CD14-positive monocyte (primary cell): Measurements from ENCODE around the gene CXCR6. TPM values are rescaled to one million over a fixed set of nuclear protein-coding genes. Genes with fewer than 3 reads are reported as not detected.

Source experiments
- DNase-seq, 3 donors: peaks; one replicate each; pipeline ENCODE4 v3.0.0-alpha.2; 2011 to 2022
- H2AFZ ChIP-seq: 2 replicates; pipeline ENCODE4 v1.6.0; 2012; ENCODE audit warnings: mild to moderate bottlenecking, low read depth, low read length, inconsistent platforms; ENCODE audit not compliant: insufficient read depth, poor library complexity, severe bottlenecking
- H3K27ac ChIP-seq, 2 donors: 1 replicate in 1 of 2; 2 replicates in 1 of 2; pipeline ENCODE4 v1.5.1; 2012 to 2013; ENCODE audit warnings: low read length in 2 of 2, control low read depth in 1 of 2, inconsistent platforms in 1 of 2, low read depth in 1 of 2, mild to moderate bottlenecking in 1 of 2
- H3K27me3 ChIP-seq, 2 donors: one replicate each; pipeline versions ENCODE4 v1.6.0 to v1.6.1; 2011 to 2013; ENCODE audit warnings: low read length in 2 of 2; ENCODE audit not compliant: control insufficient read depth in 2 of 2, insufficient read depth in 2 of 2
- H3K36me3 ChIP-seq, 2 donors: replicated peaks in 1 of 2; 1 replicate in 1 of 2; 2 replicates in 1 of 2; pipeline versions ENCODE4 v1.5.1 to v1.6.1; 2012 to 2013; ENCODE audit warnings: low read length in 2 of 2, control low read depth in 1 of 2, inconsistent platforms in 1 of 2, mild to moderate bottlenecking in 1 of 2; ENCODE audit not compliant: insufficient read depth in 2 of 2, control insufficient read depth in 1 of 2
- H3K4me1 ChIP-seq, 2 donors: 1 replicate in 1 of 2; 2 replicates in 1 of 2; pipeline versions ENCODE4 v1.5.1 to v1.6.1; 2012 to 2013; ENCODE audit warnings: low read length in 2 of 2, control low read depth in 1 of 2, inconsistent platforms in 1 of 2, mild to moderate bottlenecking in 1 of 2, moderate library complexity in 1 of 2; ENCODE audit not compliant: insufficient read depth in 2 of 2, control insufficient read depth in 1 of 2
- H3K4me2 ChIP-seq: replicated peaks from 2 replicates; pipeline ENCODE3; 2012; ENCODE audit warnings: low read length, moderate library complexity, mild to moderate bottlenecking; ENCODE audit not compliant: poor library complexity, severe bottlenecking; ENCODE audit errors: extremely low read depth
- H3K4me3 ChIP-seq, 3 experiments: fragments of 200-600 bp in 1 of 3; sonication (generic) in 1 of 3; replicated peaks in 1 of 3; 1 replicate in 2 of 3; 2 replicates in 1 of 3; pipeline ENCODE4 v1.5.1; 2011 to 2013; ENCODE audit warnings: low read length in 3 of 3, mild to moderate bottlenecking in 3 of 3, control low read depth in 2 of 3, low read depth in 2 of 3, inconsistent platforms in 1 of 3, moderate library complexity in 1 of 3
- H3K79me2 ChIP-seq: 2 replicates; pipeline ENCODE4 v1.6.0; 2012; ENCODE audit warnings: mild to moderate bottlenecking, control low read depth, inconsistent platforms, low read length, moderate library complexity; ENCODE audit not compliant: insufficient read depth
- H3K9ac ChIP-seq: 2 replicates; pipeline ENCODE4 v1.6.0; 2017; ENCODE audit warnings: low read length, mild to moderate bottlenecking; ENCODE audit not compliant: insufficient read depth, poor library complexity, severe bottlenecking
- H3K9me3 ChIP-seq, 2 donors: replicated peaks in 1 of 2; 1 replicate in 1 of 2; 2 replicates in 1 of 2; pipeline versions ENCODE4 v1.5.1 to v1.6.1; 2012 to 2013; ENCODE audit warnings: low read length in 2 of 2, control low read depth in 1 of 2; ENCODE audit not compliant: control insufficient read depth in 1 of 2, insufficient read depth in 1 of 2
- H4K20me1 ChIP-seq: 2 replicates; pipeline ENCODE4 v1.6.0; 2012; ENCODE audit warnings: mild to moderate bottlenecking, low read length, control low read depth, moderate library complexity; ENCODE audit not compliant: insufficient read depth
- H3K27ac Mint-ChIP-seq, 7 donors: one replicate each; pipeline ENCODE4 v1.8.0; 2020; ENCODE audit warnings: mild to moderate bottlenecking in 7 of 7, mixed read lengths in 7 of 7, moderate library complexity in 6 of 7, inconsistent platforms in 2 of 7
- H3K27me3 Mint-ChIP-seq, 3 donors: one replicate each; pipeline ENCODE4 v1.8.0; 2021 to 2022; ENCODE audit warnings: low read depth in 3 of 3, mild to moderate bottlenecking in 3 of 3, mixed read lengths in 3 of 3, moderate library complexity in 3 of 3, inconsistent platforms in 1 of 3
- H3K36me3 Mint-ChIP-seq, 2 donors: one replicate each; pipeline ENCODE4 v1.8.0; 2020; ENCODE audit warnings: mixed read lengths in 2 of 2, inconsistent platforms in 1 of 2, mild to moderate bottlenecking in 1 of 2
- H3K4me1 Mint-ChIP-seq: one replicate; pipeline ENCODE4 v1.8.0; 2020; ENCODE audit warnings: mild to moderate bottlenecking, mixed read lengths
- H3K4me3 Mint-ChIP-seq, 2 donors: one replicate each; pipeline ENCODE4 v1.8.0; 2020; ENCODE audit warnings: mild to moderate bottlenecking in 2 of 2, mixed read lengths in 2 of 2, moderate library complexity in 1 of 2
- H3K9me3 Mint-ChIP-seq, 7 donors: one replicate each; pipeline ENCODE4 v1.8.0; 2020 to 2022; ENCODE audit warnings: mixed read lengths in 7 of 7, mild to moderate bottlenecking in 6 of 7, moderate library complexity in 6 of 7, inconsistent platforms in 2 of 7
- WGBS: methylation state at CpG from one replicate; pipeline ENCODE4 v1.1.5; 2013; ENCODE audit warnings: missing lambda C conversion rate; ENCODE audit not compliant: insufficient coverage; 5-methylcytosine and 5-hydroxymethylcytosine counted together
- intact Hi-C, 2 donors: fragments of 100-400 bp; cut with micrococcal nuclease; formaldehyde crosslinking; loops; one replicate each; pipeline versions ENCODE4 v1.15.0 to v1.15.1; 2023
- polyA plus RNA-seq, 3 donors: library from polyadenylated mRNA; depleted of rRNA in 1 of 3; unstranded in 2 of 3; stranded (reverse) in 1 of 3; fragments of 300-500 nt in 2 of 3; fragments of >200 nt in 1 of 3; fragmentation: Illumina TruSeq in 2 of 3; gene quantifications; 1 replicate in 2 of 3; 2 replicates in 1 of 3; pipeline ENCODE4 v1.2.3, GENCODE V29; 2012 to 2021
- TF ChIP-seq, protein P1 (sequence below): fragments of 200-600 bp; IDR thresholded peaks from one replicate; pipeline ENCODE4 v1.8.0; 2022; ENCODE audit warnings: antibody characterized with exemption, mild to moderate bottlenecking

Gene CXCR6
- polyA plus RNA-seq, 3 donors, result 0.10 TPM; not detected in 2

DNA sequence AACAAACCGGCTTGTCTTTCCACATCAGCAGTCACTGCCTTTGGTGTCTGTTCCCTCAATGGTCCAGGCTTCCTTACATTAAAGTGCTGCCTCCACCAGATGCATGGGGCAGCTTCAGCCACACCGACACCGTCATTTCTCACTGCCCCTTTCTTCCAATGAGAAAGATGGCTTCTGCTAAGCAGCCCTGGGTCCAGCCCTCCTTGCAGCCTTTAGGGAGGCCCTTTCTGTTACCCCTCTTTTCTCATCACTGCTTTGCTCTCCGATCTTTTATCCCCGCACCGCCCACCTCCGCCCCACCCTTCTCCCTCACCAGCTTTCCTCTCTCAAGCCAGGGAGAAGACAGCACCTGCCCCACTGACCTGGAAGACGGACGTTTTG, 28.2 kb upstream of the CXCR6 start:
- no peak for DNase-seq
- no peaks in the 10 kb centered on the region for H3K27me3 ChIP-seq
- no peaks in the 10 kb centered on the region for H3K4me1 ChIP-seq
- H3K79me2 ChIP-seq, result no peaks in the 10 kb centered on the region
- no peaks in the 10 kb centered on the region for H3K9me3 ChIP-seq
- TF ChIP-seq, protein P1, sequence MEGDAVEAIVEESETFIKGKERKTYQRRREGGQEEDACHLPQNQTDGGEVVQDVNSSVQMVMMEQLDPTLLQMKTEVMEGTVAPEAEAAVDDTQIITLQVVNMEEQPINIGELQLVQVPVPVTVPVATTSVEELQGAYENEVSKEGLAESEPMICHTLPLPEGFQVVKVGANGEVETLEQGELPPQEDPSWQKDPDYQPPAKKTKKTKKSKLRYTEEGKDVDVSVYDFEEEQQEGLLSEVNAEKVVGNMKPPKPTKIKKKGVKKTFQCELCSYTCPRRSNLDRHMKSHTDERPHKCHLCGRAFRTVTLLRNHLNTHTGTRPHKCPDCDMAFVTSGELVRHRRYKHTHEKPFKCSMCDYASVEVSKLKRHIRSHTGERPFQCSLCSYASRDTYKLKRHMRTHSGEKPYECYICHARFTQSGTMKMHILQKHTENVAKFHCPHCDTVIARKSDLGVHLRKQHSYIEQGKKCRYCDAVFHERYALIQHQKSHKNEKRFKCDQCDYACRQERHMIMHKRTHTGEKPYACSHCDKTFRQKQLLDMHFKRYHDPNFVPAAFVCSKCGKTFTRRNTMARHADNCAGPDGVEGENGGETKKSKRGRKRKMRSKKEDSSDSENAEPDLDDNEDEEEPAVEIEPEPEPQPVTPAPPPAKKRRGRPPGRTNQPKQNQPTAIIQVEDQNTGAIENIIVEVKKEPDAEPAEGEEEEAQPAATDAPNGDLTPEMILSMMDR, result no peak
- Mint-ChIP-seq H3K9me3 (no peaks in the 10 kb centered on the region), H3K4me1 (peaks cover 7% of the 10 kb centered on the region), H3K27ac (peak overlapping the region in 1 of 7 donors; percentile 3), H3K36me3 (peaks cover 21 to 38% of the 10 kb centered on the region in 2 donors), H3K27me3 (no peaks in the 10 kb centered on the region), H3K4me3 (no peak overlapping the region)
- intact Hi-C loops, result no loop called here
- peaks cover 15 to 27% of the 10 kb centered on the region in 2 donors for H3K36me3 ChIP-seq
- no peaks in the 10 kb centered on the region for H4K20me1 ChIP-seq
- H2AFZ ChIP-seq, result no peak overlapping the region
- no peak overlapping the region for H3K9ac ChIP-seq
- no peak overlapping the region for H3K4me2 ChIP-seq
- no peak overlapping the region for H3K4me3 ChIP-seq
- WGBS, result 96% methylated on average over 9 of the region's 9 CpGs
- H3K27ac ChIP-seq, result no peak overlapping the region

DNA sequence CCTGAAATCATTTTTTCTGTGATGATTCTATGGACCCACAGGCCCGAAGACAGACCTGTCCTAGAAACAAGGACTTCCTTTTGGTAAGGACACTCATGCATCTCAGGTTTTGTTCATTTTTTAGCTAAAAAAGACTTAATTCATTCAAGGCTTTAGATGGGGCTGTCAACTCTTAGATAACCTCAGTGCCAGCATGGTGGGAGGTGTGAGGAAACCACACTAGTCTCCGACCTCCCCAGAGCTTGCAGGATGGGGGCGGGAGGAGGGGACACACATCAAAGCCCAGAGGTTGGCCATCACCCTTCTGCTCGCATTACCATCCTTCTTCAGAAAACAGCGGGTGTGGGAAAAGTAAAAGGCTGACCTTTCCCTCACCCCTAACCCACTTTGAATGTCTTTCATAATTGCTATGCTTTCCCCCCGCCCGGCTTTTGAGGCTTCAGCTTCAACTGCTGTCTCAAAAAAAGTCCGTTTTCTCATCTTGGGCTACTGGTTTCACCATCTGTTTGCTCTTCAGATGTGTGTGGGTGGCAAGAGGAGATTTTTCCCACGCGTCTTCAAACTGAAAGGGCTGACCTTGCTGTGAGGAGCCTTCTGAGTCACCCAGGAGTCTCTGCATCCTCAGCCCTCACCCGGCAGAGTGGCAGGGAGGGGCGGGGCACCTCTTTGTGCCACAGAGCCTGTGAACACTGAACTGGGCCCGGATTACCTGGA, 27.6 kb upstream of the CXCR6 start:
- TF ChIP-seq, protein P1, result no peak
- peaks cover 21 to 33% of the 10 kb centered on the region in 2 donors for H3K36me3 ChIP-seq
- Mint-ChIP-seq H3K36me3 (peaks cover 27 to 44% of the 10 kb centered on the region in 2 donors), H3K27ac (peak overlapping the region in 1 of 7 donors; percentile 49), H3K27me3 (no peaks in the 10 kb centered on the region), H3K9me3 (no peaks in the 10 kb centered on the region), H3K4me1 (peaks cover 7% of the 10 kb centered on the region), H3K4me3 (no peak overlapping the region)
- no peak overlapping the region for H3K9ac ChIP-seq
- H4K20me1 ChIP-seq, result no peaks in the 10 kb centered on the region
- no peaks in the 10 kb centered on the region for H3K27me3 ChIP-seq
- no peaks in the 10 kb centered on the region for H3K79me2 ChIP-seq
- H2AFZ ChIP-seq, result no peak overlapping the region
- no peak overlapping the region for H3K4me2 ChIP-seq
- no peak overlapping the region for H3K27ac ChIP-seq
- WGBS, result 89% methylated on average over 7 of the region's 13 CpGs
- no peak for DNase-seq
- H3K4me1 ChIP-seq, result no peaks in the 10 kb centered on the region
- H3K4me3 ChIP-seq, result no peak overlapping the region
- intact Hi-C loops, result no loop called here
- H3K9me3 ChIP-seq, result no peaks in the 10 kb centered on the region
